ENCODE results near the gene ERBB2. TPM values are rescaled to one million over a fixed set of nuclear protein-coding genes. Genes with fewer than 3 reads are reported as not detected.
"Not testable (repeated sequence)": the region's sequence is repeated elsewhere in the genome, so short reads cannot be mapped to it uniquely, and the experiment has no call there.

ERBB2 gene
- total RNA-seq, 1 experiment from 2014 or later, result 17.8 TPM

DNA sequence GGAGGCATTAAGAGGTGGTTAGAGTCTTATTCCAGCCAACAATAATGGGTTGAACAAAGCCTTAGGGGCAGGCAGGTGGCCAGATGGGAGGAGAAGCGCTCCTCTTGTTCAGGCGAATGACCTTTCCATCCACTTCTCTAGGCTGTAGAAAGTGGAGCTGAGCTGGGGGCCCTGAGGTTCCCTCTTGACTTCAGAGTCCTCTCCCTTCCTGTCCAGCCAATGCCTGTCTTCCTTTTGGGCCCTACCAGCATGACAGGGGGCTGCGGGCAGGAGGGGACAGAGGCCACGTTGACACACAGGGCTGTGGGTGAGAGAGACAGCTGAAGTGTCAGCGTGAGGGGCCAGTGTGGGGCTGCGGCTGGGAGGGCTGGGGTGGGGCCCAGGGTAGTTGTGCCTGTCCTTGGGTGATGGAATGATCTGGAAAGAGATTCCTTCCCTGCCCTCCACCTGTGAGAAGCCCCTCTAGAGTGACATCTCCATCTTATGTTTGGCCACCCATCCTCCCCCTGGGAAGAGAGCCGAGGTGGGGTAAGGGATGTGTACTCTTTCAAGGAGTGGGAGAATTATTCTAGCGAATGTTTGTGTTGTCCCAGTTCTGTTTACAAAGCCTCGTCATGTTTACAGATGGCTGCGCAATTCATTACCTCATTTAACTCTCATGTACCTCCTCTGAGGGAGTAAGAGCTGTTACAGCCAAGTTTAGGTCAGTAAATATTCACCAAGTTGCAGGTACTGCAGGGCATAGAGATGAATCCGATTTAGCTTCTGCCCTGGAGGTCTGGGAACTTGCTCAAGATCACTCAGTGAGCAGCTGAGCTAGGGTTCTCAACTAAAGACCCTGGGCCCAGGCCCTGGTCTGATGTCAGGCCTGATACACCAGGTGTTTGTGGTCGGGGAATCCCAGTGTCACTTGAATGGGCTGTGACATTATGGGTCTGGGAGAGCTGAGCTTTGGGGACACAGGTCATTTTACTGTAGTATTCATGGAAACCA lies 3.3 kb downstream of the ERBB2 start:
- no peak for DNase-seq (ENCODE audit: low read depth)

DNA sequence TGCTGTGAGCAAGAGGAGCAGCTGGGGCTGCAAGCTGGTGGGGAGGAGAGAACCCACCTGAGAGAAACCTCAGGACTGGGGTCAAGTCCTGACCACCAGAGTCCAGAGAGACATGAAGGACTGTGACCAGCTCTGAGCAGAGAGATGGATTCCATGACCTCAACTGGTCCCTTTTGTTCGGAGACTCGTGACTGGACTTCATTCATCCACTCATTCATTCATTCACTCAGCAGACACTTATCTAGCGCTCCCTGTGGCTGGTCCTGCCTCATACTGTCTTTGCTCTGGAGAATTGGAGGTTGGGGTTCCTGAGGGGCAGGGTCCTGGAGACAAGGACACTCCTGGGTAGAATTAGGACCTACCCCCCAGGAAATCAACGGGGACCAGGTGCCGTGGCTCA lies 4.0 kb downstream of the ERBB2 start:
- no peak for DNase-seq (ENCODE audit: low read depth)

DNA sequence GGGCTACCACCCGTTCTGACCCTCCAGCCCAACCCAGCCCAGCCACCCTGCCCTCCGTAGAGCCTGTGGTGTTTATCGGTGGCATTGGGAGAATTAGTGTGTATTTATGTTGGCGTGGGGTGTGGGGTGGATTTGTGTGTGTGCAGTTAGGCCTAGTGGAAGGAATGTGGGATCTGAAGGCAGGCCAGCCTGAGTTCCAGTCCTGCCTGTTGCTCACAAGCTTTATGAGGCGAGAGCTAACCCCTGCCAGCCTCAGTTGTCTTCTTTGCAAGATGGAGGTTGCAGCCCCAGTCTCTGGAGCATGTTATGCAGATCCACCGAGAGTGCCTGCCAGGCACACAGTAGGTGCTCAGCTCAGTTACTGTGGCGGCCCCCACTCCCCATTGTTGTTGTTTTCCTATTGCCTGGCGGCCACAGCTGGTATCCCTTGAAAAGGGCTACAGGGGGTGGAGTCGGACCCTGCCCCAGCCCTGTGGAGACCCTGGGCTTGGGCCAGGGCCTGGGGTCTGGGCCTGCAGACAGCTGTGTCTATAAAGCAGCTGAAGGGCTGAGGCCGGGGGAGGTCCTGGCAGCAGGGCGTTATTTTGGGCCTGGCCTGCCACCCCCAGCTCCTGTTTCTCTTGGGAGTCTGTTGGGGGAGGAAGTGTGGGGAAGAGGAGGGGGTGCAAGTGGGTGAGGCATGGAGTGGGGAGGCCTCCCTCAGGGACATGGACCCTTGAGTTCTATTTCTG lies 5.1 kb downstream of the ERBB2 start:
- DNase-seq (ENCODE audit: low read depth), result no peak

DNA sequence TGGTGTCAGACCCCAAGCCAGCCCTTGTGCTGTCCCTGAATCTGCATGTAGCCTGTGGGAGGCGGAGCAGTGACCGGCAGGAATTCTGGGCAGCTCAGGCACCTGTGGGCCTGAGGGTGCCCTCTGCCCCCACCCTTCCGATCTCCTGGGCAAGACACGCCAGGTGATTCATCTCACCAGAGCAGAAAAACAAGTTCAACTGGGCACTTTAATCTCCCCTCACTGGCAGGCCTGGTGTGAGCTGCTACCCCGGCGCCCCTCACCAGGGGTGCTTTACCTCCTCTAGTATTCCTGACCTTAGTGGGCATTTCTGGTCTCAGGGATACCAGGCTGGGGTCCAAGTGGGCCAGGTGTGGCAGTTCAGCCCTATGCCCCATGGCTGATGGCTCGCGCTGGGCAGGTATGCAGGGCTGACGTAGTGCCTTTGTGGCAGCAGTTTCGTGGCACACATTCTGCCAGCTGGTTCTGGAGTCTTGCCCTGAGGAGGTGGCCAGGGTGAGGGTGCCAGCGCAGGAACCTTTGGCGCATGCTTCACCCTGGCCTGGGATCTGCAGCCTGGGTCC lies 6.0 kb downstream of the ERBB2 start:
- no peak for DNase-seq (ENCODE audit: low read depth)

DNA sequence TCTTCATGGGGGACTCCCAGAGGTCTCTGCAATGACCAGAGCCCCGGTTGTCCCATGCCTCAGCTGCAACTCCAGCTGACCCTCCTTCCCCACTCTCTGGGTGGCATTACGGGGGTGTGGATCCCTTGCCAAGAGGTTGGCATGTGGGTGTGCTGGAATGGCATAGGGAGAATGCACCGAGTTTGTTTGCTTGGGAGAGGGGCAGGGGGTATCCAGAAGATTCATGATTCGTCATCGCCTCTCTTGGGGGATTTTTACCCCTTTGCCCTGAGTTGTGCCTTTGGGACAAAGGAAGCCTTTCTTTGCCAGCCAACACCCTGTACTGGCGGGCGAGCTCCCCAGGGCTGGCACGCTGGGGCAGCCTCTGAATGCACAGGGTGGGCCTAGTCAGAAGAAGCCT lies 6.5 kb downstream of the ERBB2 start:
- DNase-seq (ENCODE audit: low read depth), result no peak

DNA sequence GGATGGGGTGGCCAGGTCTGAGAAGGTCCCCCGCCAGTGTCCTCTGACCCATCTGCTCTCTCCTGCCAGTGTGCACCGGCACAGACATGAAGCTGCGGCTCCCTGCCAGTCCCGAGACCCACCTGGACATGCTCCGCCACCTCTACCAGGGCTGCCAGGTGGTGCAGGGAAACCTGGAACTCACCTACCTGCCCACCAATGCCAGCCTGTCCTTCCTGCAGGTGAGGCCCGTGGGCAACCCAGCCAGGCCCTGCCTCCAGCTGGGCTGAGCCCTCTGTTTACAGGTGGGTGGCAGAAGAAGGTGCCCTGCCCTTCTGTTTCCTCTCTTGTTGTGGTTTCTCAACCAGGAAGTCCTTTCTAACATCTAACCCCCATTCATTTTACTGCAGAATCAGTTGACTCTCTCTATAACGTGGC lies 7.1 kb downstream of the ERBB2 start:
- DNase-seq (ENCODE audit: low read depth), result no peak

DNA sequence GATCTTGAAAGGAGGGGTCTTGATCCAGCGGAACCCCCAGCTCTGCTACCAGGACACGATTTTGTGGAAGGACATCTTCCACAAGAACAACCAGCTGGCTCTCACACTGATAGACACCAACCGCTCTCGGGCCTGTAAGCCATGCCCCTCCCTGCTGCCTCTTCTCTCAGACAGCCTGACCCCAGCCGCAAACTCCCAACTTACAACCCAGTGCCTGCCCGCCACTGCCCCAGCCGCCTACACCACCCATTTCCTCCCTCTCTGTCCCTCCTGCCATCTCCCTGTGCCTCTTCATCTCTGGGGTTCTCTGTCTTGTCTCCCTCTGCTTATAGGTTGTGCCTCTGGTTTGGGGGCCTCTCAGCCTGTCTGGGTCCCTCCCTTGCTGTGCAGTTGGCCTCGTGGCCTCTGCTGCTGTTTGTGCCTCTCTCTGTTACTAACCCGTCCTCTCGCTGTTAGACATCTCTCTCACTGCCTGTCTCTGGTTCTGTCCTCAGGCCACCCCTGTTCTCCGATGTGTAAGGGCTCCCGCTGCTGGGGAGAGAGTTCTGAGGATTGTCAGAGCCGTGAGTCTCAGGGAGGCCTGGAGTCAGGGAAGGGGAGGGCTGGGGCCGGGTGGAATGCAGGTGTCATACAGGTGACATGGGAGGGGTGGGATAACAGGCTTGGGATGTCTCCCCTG lies 9.6 kb downstream of the ERBB2 start:
- no peak for DNase-seq (ENCODE audit: low read depth)

DNA sequence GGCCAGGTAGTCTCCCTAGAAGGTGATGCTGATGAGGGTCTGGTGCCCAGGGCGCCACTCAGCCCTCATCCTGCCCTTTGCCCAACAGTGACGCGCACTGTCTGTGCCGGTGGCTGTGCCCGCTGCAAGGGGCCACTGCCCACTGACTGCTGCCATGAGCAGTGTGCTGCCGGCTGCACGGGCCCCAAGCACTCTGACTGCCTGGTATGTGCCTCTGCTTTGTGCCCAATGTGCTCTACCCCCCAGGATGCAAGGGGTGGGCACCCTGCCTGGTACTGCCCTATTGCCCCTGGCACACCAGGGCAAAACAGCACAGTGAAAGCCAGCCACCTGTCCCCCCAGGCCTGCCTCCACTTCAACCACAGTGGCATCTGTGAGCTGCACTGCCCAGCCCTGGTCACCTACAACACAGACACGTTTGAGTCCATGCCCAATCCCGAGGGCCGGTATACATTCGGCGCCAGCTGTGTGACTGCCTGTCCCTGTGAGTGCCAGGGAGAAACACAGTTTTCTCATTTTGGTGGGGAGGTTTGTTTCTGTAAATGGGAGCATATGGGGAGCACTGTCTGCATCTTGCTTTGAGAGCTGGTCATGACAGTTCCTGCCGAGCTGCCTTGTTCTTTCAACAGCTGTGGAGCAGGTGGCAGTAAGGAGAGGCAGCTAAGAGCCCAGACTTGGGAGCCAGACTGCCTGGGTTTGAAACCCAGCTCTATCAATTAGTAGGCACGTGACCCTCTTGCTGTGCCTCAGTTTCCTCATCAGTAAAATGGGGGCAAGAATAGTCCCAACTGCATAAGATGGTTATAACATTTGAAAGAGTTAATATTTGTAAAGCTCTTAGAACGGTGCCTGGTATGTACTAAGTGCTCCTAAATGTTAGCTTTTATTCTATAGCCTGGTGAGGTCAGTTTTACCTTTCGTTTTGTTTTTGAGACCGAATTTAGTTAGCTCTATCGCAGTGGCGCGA lies 10.4 kb downstream of the ERBB2 start:
- DNase-seq (ENCODE audit: low read depth), result no peak

DNA sequence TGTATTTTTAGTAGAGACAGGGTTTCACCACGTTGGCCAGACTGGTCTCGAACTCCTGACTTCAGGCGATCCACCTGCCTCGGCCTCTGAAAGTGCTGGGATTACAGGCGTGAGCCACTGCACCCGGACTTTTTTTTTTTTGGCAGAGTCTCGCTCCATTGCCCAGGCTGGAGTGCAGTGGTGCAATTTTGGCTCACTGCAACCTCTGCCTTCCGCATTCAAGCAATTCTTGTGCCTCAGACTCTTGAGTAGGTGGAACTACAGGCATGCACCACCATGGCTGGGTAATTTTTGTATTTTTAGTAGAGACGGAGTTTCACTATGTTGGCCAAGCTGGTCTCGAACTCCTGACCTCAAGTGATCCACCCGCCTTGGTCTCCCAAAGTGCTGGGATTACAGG lies 11.2 kb downstream of the ERBB2 start:
- DNase-seq (ENCODE audit: low read depth), result not testable (repeated sequence)

DNA sequence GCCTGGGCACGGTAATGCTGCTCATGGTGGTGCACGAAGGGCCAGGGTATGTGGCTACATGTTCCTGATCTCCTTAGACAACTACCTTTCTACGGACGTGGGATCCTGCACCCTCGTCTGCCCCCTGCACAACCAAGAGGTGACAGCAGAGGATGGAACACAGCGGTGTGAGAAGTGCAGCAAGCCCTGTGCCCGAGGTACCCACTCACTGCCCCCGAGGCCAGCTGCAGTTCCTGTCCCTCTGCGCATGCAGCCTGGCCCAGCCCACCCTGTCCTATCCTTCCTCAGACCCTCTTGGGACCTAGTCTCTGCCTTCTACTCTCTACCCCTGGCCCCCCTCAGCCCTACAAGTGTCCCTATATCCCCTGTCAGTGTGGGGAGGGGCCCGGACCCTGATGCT lies 12.0 kb downstream of the ERBB2 start:
- DNase-seq (ENCODE audit: low read depth), result no peak

DNA sequence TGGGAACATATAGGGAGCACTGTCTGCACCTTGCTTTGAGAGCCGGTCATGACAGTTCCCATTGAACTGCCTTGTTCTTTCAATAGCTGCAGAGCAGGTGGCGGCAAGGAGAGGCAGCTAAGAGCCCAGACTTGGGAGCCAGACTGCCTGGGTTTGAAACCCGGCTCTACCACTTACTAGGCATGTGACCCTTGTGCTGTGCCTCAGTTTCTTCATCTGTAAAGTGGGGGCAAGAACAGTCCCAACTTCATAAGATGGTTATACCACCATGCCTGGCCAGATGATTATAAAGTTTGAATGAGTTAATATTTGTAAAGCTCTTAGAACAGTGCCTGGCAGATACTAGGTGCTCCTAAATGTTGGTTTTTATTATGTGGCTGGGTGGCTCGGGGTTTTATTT lies 14.4 kb downstream of the ERBB2 start:
- no peak for DNase-seq (ENCODE audit: low read depth)

DNA sequence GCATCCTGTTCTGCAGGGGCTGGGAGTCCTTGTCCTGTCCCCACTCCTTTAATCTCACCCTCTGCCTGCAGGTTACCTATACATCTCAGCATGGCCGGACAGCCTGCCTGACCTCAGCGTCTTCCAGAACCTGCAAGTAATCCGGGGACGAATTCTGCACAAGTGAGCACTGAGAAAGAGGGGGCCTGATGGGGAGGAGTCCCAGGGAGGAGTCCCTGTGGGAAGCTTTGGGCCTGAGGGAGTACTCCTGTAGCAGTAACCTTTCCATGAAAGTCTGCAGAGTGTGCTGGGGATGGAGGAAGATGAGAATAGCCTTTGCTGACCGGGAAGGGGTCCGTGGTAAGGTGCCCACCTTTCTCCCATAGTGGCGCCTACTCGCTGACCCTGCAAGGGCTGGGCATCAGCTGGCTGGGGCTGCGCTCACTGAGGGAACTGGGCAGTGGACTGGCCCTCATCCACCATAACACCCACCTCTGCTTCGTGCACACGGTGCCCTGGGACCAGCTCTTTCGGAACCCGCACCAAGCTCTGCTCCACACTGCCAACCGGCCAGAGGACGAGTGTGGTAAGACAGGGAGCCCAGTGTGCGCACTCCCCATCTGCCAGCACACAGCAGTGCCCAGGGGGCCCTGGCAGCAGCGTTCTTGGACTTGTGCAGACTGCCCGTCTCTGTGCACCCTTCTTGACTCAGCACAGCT lies 15.7 kb downstream of the ERBB2 start:
- no peak for DNase-seq (ENCODE audit: low read depth)

DNA sequence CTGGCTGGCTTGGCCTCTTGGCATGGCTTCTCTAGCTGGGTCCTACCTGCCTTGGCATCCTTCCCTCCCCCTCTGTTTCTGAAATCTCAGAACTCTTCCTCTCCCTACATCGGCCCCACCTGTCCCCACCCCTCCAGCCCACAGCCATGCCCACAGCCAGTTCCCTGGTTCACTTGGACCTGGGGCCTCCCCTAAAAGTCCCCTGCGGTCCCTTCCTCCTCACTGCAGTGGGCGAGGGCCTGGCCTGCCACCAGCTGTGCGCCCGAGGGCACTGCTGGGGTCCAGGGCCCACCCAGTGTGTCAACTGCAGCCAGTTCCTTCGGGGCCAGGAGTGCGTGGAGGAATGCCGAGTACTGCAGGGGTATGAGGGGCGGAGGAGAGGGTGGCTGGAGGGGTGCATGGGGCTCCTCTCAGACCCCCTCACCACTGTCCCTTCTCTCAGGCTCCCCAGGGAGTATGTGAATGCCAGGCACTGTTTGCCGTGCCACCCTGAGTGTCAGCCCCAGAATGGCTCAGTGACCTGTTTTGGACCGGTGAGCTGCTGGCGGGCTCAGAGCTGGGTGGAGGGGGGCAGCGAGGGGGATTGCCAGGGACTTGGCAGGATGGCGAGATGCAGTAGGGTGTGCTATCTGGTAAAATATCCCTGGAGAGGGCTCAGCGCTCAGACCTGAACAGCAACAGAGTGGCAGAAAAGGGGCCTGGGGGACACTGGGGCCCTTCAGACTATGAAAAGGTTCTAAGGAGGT lies 16.4 kb downstream of the ERBB2 start:
- DNase-seq (ENCODE audit: low read depth), result no peak

DNA sequence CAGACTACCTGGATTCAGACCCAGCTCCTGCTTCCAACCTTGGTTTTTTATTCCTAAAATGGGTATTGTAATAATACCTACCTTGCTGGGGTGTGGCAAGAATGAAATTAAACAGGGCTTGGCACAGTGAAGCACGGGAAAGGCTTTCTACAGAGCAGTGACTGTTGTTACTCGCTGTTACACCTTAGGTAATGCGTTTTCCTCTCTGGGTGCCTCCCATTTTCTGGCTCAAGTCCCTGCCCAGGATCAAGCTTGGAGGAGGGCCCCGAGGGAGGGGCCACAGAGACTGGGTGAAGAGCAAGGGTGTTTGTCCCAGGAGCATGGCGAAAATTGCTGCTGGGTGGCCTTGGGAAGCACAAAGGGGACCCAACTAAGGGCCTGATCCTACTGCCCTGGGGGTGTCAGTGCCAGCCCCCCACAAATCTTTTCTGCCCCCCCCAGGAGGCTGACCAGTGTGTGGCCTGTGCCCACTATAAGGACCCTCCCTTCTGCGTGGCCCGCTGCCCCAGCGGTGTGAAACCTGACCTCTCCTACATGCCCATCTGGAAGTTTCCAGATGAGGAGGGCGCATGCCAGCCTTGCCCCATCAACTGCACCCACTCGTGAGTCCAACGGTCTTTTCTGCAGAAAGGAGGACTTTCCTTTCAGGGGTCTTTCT lies 17.1 kb downstream of the ERBB2 start:
- no peak for DNase-seq (ENCODE audit: low read depth)

DNA sequence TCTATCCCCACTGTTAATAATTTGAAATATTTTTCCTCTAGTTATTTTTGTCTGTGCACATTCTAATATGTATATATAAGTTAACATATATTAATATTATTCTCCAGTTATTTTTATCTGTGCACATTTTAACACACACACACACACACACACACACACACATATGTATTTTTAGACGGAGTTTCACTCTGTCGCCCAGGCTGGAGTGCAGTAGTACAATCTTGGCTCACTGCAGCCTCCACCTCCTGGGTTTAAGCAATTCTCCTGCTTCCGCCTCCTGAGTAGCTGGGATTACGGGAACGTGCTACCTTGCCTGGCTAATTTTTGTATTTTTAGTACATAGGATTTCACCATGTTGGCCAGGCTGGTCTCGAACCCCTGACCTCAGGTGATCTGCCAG lies 17.8 kb downstream of the ERBB2 start:
- DNase-seq (ENCODE audit: low read depth), result no peak

DNA sequence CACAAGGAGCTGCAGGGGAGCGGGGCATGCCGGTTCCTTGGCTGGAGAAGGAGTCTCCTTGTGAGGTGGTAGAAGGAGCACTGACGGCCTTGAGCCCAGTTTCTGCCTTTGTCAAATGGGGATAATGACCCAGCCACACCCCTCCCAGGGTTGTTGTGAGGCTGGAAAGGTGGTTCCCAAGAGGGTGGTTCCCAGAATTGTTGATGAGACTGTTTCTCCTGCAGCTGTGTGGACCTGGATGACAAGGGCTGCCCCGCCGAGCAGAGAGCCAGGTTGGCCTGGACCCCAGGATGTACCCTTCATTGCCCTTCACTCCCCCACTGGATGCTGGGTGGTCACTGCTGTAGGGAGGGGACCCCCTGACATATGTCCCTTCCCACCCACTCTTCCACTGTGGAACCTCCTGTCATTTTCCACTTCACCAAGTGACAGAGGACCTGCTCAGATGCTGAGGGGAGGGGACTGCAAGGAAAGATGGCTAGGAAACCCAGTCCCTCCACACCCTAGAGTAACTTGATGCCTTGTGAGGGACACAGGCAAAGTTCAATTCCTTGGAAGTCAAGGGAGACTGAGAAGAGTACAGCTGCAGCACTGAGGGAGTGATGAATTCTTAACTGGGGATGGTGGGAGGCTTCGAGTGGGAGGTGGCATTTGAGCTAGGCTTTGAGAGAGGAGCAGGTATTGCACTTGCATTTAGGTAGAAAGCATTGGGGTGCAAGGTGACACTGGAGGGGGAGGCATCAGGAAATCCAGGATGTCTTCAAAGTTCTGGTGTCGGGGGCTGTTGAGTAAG lies 19.9 kb downstream of the ERBB2 start:
- DNase-seq (ENCODE audit: low read depth), result no peak

DNA sequence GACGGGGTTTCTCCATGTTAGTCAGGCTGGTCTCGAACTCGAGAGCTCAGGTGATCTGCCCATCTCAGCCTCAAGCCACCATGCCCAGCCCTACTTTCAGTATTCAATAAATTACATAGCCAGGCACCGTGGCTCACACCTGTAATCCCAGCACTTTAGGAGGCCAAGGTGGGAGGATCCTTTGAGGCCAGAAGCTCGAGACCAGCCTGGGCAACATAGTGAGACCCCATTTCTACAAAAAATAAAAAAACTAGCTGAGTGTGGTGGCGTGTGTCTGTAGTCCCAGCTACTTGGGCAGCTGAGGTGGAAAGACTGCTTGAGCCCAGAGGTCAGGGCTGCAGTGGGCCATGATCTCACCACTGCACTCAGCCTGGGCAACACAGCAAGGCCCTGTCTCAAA lies 22.2 kb downstream of the ERBB2 start:
- DNase-seq (ENCODE audit: low read depth), result no peak
